ENCODE results near the gene NPAS4. TPM values are rescaled to one million over a fixed set of nuclear protein-coding genes. Genes with fewer than 3 reads are reported as not detected.

NPAS4 gene
- total RNA-seq: 2.2 TPM

GRCh38 chr11:66420671-66421476, at the start of gene NPAS4:
Gene NPAS4 (plus strand): TSS chr11:66421035. CDS start chr11:66421180, 145 bp downstream.

GRCh38 chr11:66371627-66372415, 49.0 kb upstream of the NPAS4 start, which contains the start of gene SLC29A2:
Gene SLC29A2 (minus strand): TSS chr11:66371760. CDS start chr11:66371591, 169 bp downstream.

GRCh38 chr11:66438504-66439466, 17.9 kb downstream of the NPAS4 start, which contains the start of gene MRPL11:
Gene MRPL11 (minus strand): TSS chr11:66438848. CDS start chr11:66438754, 94 bp downstream.

GRCh38 chr11:66466225-66467033, 45.6 kb downstream of the NPAS4 start, which contains the start of gene PELI3:
Gene PELI3 (plus strand): TSS chr11:66466905. CDS start chr11:66468129, 1,224 bp downstream.

Small RNAs within 50 kb of the gene (small RNA-seq; reads per million reads assigned to genes)
- gene RF00017 (ENCODE audit: low replicate concordance) (not detected), gene RF00416 (ENCODE audit: low replicate concordance) (not detected), gene RNU1-84P (ENCODE audit: low replicate concordance) (0.34 reads per million, percentile 18 among the genes with 10 or more reads in this experiment)

Other genes with a start within 250 kb of the NPAS4 start
- 56.7 TPM for gene KLC2, start 163.3 kb upstream of the NPAS4 start, total RNA-seq
- 41.0 TPM for gene RAB1B, start 152.4 kb upstream of the NPAS4 start, total RNA-seq
- gene CNIH2, start 142.9 kb upstream of the NPAS4 start, total RNA-seq: 79.2 TPM
- gene YIF1A, start 131.9 kb upstream of the NPAS4 start, total RNA-seq: 28.8 TPM
- 9.7 TPM for gene TMEM151A, start 129.1 kb upstream of the NPAS4 start, total RNA-seq
- gene CD248, start 104.0 kb upstream of the NPAS4 start, total RNA-seq: 1.3 TPM
- 0.94 TPM for gene RIN1, start 84.6 kb upstream of the NPAS4 start, total RNA-seq
- 13.8 TPM for gene BRMS1, start 75.9 kb upstream of the NPAS4 start, total RNA-seq
- 60.4 TPM for gene B4GAT1, start 73.4 kb upstream of the NPAS4 start, total RNA-seq
- 4.4 TPM for gene SLC29A2, start 49.3 kb upstream of the NPAS4 start, total RNA-seq
- 11.6 TPM for gene MRPL11, start 17.8 kb downstream of the NPAS4 start, total RNA-seq
- gene PELI3, start 45.9 kb downstream of the NPAS4 start, total RNA-seq: 24.7 TPM
- gene DPP3, start 59.4 kb downstream of the NPAS4 start, total RNA-seq: 40.4 TPM
- 107 TPM for gene BBS1, start 89.6 kb downstream of the NPAS4 start, total RNA-seq
- gene ZDHHC24, start 125.0 kb downstream of the NPAS4 start, total RNA-seq: 5.9 TPM
- gene ACTN3, start 125.9 kb downstream of the NPAS4 start, total RNA-seq: not detected
- 47.9 TPM for gene CTSF, start 147.6 kb downstream of the NPAS4 start, total RNA-seq
- gene CCDC87, start 172.0 kb downstream of the NPAS4 start, total RNA-seq: 0.63 TPM
- gene CCS, start 172.2 kb downstream of the NPAS4 start, total RNA-seq: 36.9 TPM
- gene RBM14, start 195.6 kb downstream of the NPAS4 start, total RNA-seq: 82.3 TPM
- gene RBM4, start 217.7 kb downstream of the NPAS4 start, total RNA-seq: 167 TPM

All from parietal lobe (tissue), 2 donors.